Hindlimb muscle (tissue), 1 donor: ENCODE results near the gene KLF7. TPM values are rescaled to one million over a fixed set of nuclear protein-coding genes. Genes with fewer than 3 reads are reported as not detected.
A peak's percentile ranks its signal among the peaks of the same experiment; 100 is the strongest.

ENCODE experiments used
- DNase-seq: peaks from one replicate; pipeline ENCODE4 v3.0.0-alpha.2; 2013
- polyA plus RNA-seq: library from polyadenylated mRNA; unstranded; fragments of 120-200 nt; gene quantifications from one replicate; pipeline ENCODE4 v1.2.1, GENCODE V29; 2013; ENCODE audit not compliant: insufficient read length

KLF7 gene
- polyA plus RNA-seq, 1 donor = 14.5 TPM

DNA sequence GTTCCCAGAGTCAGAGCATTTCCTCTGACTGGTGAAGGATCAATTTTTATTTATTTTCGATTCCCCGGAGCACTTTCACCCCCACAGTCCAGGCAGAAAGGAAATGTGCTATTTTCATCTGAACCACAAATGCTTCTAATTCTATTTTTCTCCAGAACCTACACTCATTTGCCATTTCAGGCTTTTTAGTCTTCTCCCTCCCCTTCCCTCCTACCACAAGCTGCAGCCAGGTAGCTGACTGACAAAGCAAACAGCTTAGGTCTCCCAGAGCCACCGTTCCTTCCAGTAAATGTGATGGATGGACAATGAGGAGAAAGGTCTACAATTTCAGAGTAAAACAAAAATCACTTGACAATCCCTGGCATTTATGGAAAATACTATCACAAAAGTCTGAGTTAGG lies 76.9 kb downstream of the KLF7 start:
- DNase-seq = no peak

DNA sequence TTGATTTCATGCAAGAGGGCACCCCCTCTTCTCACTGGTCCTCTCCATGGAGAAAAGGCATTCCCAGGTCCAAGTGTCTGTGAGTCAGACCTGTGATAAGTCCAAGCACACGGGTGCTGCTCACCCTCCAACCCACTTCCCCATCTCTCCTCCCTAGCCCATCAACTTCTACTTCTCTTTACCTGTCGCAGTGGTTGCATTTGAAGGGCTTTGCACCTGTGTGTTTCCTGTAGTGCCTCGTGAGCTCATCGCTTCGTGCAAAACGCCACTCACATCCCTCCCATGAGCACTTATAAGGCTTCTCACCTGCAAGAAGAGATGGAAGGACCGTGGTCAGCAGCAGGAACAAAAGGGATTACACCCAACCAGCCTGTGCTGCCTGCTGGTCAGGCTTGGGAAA lies 77.5 kb downstream of the KLF7 start:
- no peak for DNase-seq

DNA sequence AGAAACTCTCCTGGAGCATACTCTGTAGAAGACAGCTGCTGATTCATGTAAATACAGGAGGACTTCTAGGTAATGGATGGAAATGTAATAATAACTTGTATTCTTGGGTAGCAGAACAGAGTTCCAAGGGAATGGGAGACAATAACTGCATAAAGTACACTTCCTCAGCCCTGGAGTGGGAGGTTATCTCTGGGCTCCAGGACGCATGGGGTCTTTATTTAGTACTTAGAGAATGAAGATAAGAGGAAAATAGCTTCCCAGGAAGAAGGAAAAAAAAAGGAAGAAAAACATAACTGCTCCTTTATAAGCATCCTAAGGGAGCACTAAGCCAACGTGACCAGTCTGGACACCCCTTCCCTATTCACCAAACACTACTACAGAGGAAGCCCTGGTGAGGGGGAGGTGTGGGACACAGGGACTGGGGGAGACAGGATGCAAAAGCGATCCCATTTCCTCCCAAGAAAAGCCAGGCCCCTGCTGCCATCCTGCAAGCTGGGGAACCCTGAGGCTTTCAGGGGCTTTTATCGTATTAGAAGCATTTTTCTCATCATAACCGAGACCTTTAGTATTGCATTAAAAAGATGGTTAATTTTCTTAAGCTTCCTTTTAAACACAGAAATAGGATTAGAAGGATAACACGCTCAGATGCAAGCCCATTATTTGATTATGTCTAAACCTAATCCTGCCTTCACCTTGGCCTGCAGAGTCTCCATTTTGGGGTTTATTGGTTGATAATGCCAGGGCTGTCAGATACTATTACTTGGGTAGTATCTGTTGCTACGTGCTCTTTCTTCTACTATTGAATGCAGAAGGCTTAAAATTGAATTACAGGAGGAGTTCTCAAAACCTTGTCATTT lies 78.5 kb downstream of the KLF7 start:
- no peak for DNase-seq

DNA sequence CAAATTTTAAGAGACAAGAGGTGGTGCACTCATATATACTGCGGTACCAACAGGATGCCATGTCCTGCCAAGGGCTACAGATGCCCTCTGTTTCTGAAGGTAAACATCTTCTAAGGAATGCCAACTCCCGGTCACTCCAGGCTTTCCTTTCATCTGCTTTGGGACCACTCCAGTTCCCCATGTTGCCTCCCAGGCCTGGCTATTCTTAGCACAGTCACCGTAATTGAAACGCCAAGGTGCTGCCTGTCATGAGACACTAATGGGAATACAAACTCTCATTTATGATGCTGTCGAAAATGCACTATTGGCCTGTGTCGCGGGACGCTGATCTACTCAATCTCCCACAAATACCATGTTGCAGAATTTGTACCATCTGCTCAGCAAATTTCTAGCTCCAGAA lies 79.6 kb downstream of the KLF7 start:
- DNase-seq = no peak

DNA sequence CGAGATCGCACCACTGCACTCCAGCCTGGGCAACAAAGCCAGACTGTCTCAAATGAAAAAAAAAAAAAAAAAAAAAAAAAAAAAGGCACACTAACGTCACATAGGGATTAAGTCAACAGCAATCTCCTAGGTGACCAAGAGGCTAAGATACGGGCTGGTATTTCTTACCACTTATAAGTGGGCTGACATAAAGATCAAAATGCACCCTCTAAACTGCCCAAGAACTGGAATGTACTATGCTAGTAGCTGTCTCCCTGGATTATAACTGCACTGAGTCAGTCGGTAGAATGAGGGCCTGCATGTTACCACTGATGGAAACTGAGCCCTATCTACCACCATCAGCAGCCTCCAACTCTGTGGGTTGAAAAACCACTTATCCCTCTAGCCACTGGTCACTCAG lies 80.6 kb downstream of the KLF7 start:
- DNase-seq = no peak

DNA sequence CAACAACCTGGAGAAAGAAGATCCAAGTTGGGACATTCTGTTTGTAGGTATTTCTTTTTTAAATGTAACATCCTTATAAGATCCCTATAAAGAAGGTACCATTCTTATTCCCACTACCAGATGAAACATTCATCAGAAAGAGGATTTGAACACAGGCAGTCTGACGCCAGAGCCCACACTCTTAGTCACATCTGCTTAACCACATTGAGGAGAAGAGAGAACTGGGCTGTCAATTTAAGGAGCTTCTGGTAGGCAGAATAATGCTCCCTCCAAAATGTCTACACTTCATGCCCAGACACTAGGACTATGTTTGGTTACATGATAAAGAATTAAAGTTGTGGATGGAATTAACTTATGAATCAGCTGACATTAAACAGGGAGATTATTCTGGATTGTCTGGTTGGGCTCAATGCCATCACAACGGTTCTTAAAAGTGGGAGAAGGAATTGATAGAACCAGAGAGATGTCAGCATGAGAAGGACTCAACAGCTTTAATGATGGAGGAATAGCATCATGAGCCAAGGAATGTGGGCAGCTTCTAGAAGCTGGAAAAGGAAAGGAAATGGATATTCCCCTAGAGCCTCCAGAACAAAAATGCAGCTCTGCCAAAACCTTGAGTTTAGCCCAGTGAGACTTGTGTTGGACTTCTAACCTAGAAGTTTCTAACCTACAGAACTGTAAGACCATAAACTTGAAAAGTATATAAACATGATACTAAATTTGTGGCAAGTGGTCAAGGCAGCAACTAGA lies 82.2 kb downstream of the KLF7 start:
- DNase-seq = peak; percentile 15

DNA sequence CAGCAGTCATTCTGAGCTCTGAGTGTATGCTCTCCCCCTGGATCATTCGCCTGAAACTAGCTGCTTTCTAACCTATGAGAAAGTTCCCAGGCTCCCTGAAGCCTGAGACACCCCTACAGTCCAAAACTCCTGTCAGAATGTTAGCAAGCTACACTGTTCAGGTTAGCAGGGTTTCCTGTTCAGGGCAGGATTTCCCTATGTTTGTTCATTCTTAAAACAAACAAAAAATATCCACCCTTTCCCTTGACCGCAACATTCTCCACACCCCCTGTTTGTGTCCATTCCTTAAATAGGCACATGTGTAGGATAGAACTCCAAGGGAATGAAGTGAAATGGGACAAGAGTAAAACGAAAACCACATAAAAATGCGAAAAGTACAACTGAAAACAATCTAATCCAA lies 83.1 kb downstream of the KLF7 start:
- no peak for DNase-seq

DNA sequence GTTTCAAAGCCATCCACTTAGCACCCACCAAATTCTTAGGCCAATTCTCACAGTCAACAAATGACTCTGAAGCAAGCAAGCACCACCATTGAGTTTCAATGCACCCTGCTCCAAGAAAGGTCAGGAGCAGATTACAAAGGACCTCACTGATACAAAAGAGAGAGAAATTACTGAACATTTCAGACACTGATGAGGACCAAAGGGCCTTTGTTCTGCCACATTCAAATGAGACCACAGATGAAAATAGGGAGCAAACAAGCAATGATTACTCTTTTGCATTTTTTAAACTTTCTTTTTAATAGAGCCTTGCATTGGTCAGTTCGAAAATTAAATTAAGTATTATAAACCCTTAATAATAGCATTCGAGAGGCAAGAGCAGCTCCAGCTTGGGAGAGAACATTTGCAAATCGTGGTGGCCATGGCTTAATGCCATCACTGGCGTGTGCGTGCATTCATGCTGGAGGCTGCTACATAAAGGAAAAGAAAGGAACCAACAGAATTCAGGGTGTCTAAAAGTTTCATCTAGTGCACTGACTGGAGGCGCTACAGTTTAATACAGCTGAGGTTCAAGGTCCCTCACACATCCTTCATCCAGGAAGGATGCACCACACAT lies 87.5 kb downstream of the KLF7 start:
- no peak for DNase-seq

DNA sequence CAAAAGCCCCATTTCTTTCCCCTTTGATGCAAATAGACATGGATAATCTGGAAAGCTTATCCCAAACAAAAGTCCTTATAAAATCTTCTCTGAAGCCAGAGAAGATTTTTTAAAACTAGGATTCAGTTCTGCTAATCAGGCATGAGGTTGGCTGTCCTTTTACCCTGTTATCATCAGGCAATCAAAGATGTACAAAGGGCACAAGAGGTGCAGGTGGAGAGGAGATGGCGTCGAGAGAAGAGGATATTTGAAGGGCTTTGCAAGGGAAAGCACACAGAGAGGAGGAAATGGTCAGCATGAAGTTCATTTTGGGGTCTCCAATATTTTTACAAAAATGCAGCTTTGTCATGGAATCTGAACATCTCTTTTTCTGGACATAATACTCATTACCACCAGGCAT lies 88.5 kb downstream of the KLF7 start:
- DNase-seq = no peak

DNA sequence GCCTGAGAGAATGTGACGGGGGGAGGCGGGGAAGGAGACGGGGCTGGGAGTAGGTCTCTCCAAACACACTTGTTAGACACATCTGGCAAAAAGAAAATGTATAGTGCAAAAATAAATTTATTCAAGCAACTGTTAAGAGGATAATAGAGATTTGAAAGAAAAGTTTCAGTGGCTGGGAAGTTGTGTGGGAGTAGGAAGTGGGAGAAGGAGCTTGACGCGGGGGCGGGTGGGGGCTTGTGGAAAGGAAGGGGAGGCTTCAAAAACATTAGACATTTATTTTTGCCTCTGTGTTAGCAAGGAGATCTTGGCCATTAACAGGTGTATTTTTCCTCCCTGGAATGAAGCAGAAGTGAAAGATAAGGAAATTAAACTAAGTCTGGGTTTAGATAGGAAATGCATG lies 90.3 kb downstream of the KLF7 start:
- DNase-seq = no peak

DNA sequence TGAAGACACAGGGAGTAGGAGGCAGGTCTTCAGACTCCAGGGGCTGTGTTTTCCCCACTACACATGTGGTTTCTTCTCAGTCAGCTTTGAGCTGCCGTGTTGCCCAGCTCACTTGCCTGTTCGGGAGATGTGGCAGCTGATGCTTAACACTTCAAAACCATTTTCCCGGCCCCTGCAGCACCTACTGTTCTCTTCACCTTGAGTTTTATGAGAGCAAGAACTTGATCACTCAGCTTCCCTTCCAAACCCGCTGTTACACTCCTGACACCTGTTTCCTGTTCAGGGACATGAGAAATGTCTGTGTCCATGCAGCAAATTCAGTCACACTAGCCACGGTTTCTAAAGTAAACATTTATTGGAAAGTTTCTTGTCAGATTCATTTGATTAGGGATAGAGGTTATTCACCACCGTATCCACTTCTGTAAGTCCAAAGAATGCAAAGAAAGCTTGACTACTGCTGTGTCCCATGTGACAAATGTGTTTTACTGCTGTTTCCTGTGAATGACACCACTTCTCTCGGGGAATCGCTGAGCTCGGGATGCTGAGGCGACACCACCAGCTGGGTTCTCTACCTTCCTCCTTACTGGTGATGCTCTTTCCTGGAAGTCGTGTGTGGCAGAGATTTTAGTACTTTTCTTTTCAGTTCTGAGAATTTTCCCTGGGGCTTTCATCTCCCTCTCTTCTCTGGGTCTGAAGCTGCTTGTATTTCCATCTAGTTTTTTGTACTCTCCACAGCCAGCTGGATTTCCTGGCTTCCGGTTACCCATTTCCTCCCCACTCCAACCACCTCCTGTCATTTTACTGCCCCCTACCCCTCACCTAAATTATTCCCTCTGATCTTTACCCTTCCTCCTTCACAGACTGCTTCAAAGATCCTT lies 91.7 kb downstream of the KLF7 start:
- DNase-seq = peak; percentile 44

DNA sequence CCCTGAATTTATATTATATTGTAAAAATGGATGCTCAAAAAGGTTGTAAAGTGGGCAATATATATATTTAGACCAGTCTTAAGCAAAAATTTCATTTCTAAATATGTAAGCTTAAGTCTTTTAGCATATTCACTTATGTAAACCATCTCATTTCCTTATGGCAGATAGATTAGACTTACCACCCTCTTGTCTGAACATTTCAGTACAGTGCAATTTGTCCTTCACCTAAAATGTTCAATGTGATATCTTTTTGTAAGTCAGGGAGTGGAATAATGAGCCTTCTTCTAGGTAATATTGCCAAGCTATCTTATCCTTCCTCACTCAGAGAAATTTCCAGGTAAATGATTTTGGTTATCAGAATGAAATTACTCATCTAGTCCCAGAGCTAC lies 92.3 kb downstream of the KLF7 start:
- no peak for DNase-seq

DNA sequence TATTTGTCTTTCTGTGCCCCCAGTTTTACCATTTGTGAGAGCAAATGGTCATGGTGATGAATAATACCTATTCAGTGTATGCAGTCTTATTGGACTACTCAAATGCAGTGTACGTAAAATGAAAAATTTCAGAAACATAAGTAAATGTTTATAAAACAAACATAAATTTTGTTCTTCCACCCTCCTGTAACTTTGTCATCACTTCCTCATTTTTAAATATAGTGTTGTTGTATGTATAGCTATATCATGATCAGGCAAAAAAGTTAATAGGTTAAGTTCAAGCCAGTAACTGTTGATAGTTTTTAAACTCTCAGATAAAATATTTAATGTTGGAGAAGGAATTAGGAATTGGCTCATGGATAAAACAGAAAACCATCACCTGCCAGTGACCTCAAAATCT lies 93.2 kb downstream of the KLF7 start:
- DNase-seq = no peak

DNA sequence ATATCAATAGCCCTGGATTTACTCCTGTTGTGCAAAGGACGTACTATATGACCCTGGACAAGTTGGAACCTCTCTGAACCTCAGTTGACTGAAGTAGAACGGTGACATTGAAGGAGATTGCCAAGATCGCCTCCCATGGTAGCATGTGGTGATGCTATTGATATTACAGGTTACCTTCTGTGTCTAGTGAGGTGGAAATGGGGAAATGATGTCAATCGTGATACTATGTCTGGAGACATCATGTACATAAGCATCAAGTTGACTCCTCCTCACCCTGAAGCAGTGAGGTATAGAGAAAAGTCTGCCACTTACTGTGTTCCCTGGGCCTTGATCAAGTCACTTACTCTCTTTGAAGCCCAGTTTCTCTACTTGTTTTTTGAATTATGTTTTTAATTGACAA lies 93.9 kb downstream of the KLF7 start:
- no peak for DNase-seq

DNA sequence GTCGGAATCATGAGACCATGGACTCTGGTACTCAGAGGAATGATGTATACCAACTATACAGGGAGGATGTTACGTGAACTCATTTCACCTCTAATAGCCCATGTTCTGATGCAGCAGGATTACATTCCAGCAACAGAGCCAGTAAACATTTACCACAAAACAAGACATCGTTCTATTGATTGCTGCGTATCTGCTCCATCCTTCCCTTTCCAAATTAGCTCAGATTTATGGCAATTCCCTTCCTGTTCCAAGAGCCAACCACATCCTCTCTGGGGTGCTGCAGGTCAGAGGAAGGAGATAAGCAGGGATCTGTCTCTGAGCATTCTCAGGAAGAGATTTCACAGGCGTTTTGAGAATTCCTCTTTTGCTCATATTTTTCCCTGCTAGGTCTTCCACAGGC lies 98.3 kb downstream of the KLF7 start:
- no peak for DNase-seq

DNA sequence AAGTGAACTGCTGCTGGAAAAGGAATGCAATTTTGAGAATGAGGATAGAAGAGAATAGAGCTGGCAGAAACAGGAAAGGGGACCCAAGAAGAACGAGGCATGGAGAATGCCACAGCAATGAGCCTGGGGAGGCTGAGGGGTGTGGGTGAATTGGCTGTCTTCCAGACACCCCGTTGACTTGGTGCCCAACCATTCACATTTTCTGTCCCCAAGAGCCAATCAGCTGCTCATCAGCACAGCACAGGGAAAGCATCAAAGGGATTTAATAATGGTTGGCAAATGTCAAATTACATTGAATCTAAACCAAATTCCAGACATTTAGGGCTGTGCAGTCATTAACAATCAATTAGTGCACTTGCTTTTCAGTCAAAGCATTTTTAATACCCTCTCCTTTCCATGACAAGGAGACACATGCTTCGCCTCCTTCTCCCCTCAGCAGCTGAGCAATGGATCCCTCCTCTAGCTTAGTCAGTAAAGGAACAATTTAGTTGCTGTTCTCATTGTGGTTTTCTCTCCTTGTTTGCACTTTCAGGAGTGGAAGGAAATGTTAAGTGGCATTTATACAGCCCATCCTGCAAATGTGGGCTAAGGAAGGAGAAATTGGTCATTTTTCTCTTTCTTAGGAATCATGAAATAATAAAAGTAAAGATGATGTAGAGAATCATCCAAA lies 98.8 kb downstream of the KLF7 start:
- no peak for DNase-seq

DNA sequence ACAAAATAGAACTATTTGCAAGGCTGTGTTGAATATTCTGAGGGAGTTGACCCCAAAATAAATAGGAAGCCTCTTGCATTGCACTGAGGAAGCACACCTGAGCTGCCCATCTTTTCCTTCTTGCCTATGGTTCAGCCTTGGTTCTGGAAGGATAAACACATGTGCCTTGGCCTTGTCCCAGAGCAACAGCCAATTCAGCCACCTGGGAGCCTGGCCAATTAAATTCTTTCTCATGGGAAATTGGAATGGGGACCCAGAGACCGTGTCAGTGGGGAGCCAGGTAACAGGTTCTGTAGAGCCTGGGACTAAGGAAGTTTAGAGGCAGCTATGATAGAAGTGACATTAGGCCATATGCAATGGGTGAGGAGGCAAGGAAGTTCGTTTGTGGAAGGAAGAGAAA lies 99.6 kb downstream of the KLF7 start:
- DNase-seq = no peak

DNA sequence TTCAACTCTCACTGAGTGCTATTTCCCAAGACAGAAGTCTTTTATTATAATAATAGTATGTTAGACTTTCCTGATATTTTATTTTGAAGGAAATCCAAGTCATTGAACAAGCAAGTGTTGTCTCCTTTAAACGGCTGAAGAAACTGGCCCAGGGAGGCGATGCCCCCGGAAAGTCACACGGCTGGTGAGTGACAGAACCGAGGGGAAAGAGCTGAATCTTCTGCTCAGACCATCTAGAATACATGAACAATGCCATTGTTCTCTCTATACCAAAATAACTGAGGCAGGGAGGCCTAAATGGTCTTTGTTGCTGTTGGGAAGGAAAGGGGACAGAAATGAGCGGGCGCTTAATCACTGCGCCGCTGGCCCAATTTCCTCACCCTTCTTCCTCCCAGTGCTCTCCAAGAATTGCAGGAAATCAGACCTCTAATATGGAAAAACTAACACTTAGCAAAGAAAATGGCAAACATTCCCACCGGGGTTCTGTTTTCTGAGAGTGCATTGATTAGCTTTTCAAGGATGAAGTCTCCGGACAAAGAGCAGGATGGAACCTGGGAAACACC lies 101.5 kb downstream of the KLF7 start:
- DNase-seq = no peak

DNA sequence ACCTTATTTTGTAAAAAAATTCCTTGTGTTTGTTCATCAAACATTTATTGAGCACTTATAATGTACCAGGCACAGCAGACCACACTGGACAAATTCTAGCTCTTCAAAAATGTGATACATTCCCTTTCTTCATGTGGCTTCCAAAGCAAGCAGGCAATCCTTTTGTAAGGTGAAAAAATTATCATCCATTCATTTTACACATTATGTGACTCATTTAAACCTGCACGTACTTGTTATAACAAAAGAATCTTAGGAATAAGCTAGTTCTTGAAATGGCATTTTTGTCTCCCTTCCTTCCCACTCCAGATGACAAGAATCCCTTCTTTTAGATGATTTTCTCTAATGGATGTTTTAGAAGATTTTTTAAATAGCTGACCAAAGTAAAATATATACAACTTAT lies 104.6 kb downstream of the KLF7 start:
- no peak for DNase-seq

DNA sequence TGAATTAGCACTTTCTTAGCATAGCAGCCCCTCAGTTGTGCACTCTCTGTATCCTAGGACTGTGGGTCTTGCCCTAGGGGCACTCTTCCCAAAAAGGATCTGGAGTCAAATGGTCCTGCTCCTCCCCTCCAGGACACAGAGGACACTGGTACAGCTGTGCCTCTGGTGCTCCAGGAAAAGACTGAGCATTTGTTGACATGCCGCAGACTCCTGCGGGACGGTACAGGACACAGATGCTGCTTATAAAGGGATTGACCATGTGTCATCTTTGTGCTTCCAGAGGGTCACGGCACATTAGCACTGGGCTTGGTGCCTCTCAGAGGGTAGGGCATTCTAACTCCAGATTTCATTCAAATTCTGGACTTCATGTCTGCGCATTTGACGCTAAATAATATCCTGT lies 110.5 kb downstream of the KLF7 start:
- no peak for DNase-seq

DNA sequence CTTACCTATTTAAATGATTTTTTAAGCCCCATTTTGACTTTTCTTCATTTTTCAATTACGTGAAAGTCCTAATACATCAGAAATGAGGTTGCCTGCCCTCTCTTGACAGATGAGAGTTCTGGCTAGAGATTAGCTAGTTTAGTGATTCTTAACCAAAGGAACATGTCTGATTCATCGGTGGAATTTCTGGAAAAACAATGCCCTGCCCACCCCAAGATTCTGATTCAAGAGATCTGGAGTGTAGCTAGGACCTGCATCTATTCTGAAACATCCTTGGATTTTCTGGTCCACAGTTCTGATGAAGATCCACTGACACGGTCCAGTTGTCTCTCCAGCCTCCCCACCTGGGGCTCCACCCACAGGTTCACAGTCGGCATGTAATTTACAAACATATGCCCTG lies 111.2 kb downstream of the KLF7 start:
- no peak for DNase-seq
